CD8-positive, alpha-beta T cell (primary cell): ENCODE measurements around the gene HSPB6. TPM values are rescaled to one million over a fixed set of nuclear protein-coding genes. Genes with fewer than 3 reads are reported as not detected.

ENCODE experiments used
- total RNA-seq, 46 experiments: library from RNA in 2 of 46; stranded (reverse) in 2 of 46; gene quantifications; one replicate each; pipeline ENCODE4 v1.2.3 and lab custom pipeline; 2021 to 2026

The HSPB6 gene
- total RNA-seq, 2 experiments from 2014 or later = not detected

Other genes with a start within 250 kb of the HSPB6 start
- gene DMKN, start 243.4 kb downstream of the HSPB6 start, total RNA-seq = 1 to 10 TPM; 1.5 to 1.9 TPM
- gene SBSN, start 228.7 kb downstream of the HSPB6 start, total RNA-seq = not detected
- gene GAPDHS, start 223.6 kb downstream of the HSPB6 start, total RNA-seq = not detected
- gene TMEM147, start 211.4 kb downstream of the HSPB6 start, total RNA-seq = 10 to 100 TPM; 22.3 to 27.2 TPM
- not detected for gene ATP4A, start 193.4 kb downstream of the HSPB6 start, total RNA-seq
- gene PMIS2, start 170.9 kb downstream of the HSPB6 start, total RNA-seq = not detected
- 10 to 100 TPM; 24.0 to 27.7 TPM for gene HAUS5, start 144.3 kb downstream of the HSPB6 start, total RNA-seq
- 10 to 100 TPM; 49.9 to 51.3 TPM for gene RBM42, start 128.0 kb downstream of the HSPB6 start, total RNA-seq
- gene ETV2, start 115.3 kb downstream of the HSPB6 start, total RNA-seq = 1 to 10 TPM in 1 of 2 experiments, not detected in 1; 1.1 TPM
- 100 to 1,000 TPM; 152 to 171 TPM for gene COX6B1, start 108.7 kb downstream of the HSPB6 start, total RNA-seq
- gene UPK1A, start 90.5 kb downstream of the HSPB6 start, total RNA-seq = not detected
- gene ZBTB32, start 52.5 kb downstream of the HSPB6 start, total RNA-seq = 1 to 10 TPM; 4.3 to 7.3 TPM
- 10 to 100 TPM; 57.4 to 61.0 TPM for gene KMT2B, start 39.0 kb downstream of the HSPB6 start, total RNA-seq
- gene IGFLR1, start 14.6 kb downstream of the HSPB6 start, total RNA-seq = 10 to 100 TPM; 31.7 to 38.2 TPM
- gene U2AF1L4, start 11.6 kb downstream of the HSPB6 start, total RNA-seq = 10 to 100 TPM; 65.2 to 69.5 TPM
- gene PSENEN, start 11.4 kb downstream of the HSPB6 start, total RNA-seq = 10 to 100 TPM in 1 of 2 experiments, 1 to 10 TPM in 1; 9.4 to 11.1 TPM
- gene LIN37, start 8.5 kb downstream of the HSPB6 start, total RNA-seq = 1 to 10 TPM; 5.5 to 9.3 TPM
- gene PROSER3, start 1.1 kb upstream of the HSPB6 start, total RNA-seq = 10 to 100 TPM; 17.3 to 19.5 TPM
- 10 to 100 TPM in 1 of 2 experiments, 1 to 10 TPM in 1; 8.7 to 10.6 TPM for gene ARHGAP33, start 18.5 kb upstream of the HSPB6 start, total RNA-seq
- gene PRODH2, start 55.8 kb upstream of the HSPB6 start, total RNA-seq = not detected
- gene NPHS1, start 95.5 kb upstream of the HSPB6 start, total RNA-seq = under 1 TPM in 1 of 2 experiments, not detected in 1; 0.46 TPM
- under 1 TPM; 0.49 to 0.69 TPM for gene KIRREL2, start 99.9 kb upstream of the HSPB6 start, total RNA-seq
- gene APLP1, start 111.5 kb upstream of the HSPB6 start, total RNA-seq = not detected
- 10 to 100 TPM; 39.4 to 40.2 TPM for gene NFKBID, start 143.5 kb upstream of the HSPB6 start, total RNA-seq
- gene HCST, start 145.5 kb upstream of the HSPB6 start, total RNA-seq = 100 to 1,000 TPM; 101 to 114 TPM
- 1 to 10 TPM; 5.2 to 6.2 TPM for gene TYROBP, start 151.3 kb upstream of the HSPB6 start, total RNA-seq
- 1 to 10 TPM; 2.2 to 3.3 TPM for gene LRFN3, start 179.3 kb upstream of the HSPB6 start, total RNA-seq
- gene SDHAF1, start 238.2 kb upstream of the HSPB6 start, total RNA-seq = 1 to 10 TPM; 7.3 TPM